NCI-H146 treated with DMSO at 0.1 percent for 48 hours (cell line): ENCODE data around the gene SSBP2.
"Not testable (repeated sequence)": the region's sequence is repeated elsewhere in the genome, so short reads cannot be mapped to it uniquely, and the experiment has no call there.

Experiments
- DNase-seq: peaks from one replicate; lab custom pipeline; 2025; ENCODE audit not compliant: unreplicated experiment; lab: John Stamatoyannopoulos, UW

Gene SSBP2

GRCh38 chr5:81450940-81451339 lies 300.0 kb downstream of the SSBP2 start:
- no peak for DNase-seq

- DNase-seq, result no peak
Observed at GRCh38 chr5:81435023-81435422, 315.9 kb downstream of the SSBP2 start.

- DNase-seq, result no peak
Observed at GRCh38 chr5:81429985-81430384, 320.9 kb downstream of the SSBP2 start.

GRCh38 chr5:81429363-81429762 lies 321.5 kb downstream of the SSBP2 start:
- no peak for DNase-seq

GRCh38 chr5:81428861-81429260 lies 322.0 kb downstream of the SSBP2 start:
- DNase-seq, result no peak

GRCh38 chr5:81428446-81428845 lies 322.5 kb downstream of the SSBP2 start:
- DNase-seq, result no peak

- DNase-seq, result no peak
Observed at GRCh38 chr5:81427566-81427965, 323.3 kb downstream of the SSBP2 start.

- no peak for DNase-seq
Observed at GRCh38 chr5:81426359-81427030, 324.4 kb downstream of the SSBP2 start.

GRCh38 chr5:81425569-81425968 lies 325.3 kb downstream of the SSBP2 start:
- no peak for DNase-seq

GRCh38 chr5:81424728-81425127 lies 326.2 kb downstream of the SSBP2 start:
- DNase-seq, result no peak

GRCh38 chr5:81422671-81423070 lies 328.2 kb downstream of the SSBP2 start:
- DNase-seq, result no peak

- no peak for DNase-seq
Observed at GRCh38 chr5:81420039-81420667, 330.7 kb downstream of the SSBP2 start.

GRCh38 chr5:81418606-81419005 lies 332.3 kb downstream of the SSBP2 start:
- no peak for DNase-seq

- no peak for DNase-seq
Observed at GRCh38 chr5:81417052-81417451, 333.8 kb downstream of the SSBP2 start.

- no peak for DNase-seq
Observed at GRCh38 chr5:81409896-81410295, 341.0 kb downstream of the SSBP2 start.

GRCh38 chr5:81409361-81409760 lies 341.5 kb downstream of the SSBP2 start:
- no peak for DNase-seq

- DNase-seq, result no peak
Observed at GRCh38 chr5:81408496-81408895, 342.4 kb downstream of the SSBP2 start.

GRCh38 chr5:81407811-81408210 lies 343.1 kb downstream of the SSBP2 start:
- DNase-seq, result not testable (repeated sequence)

- no peak for DNase-seq
Observed at GRCh38 chr5:81405126-81405891, 345.6 kb downstream of the SSBP2 start.

- no peak for DNase-seq
Observed at GRCh38 chr5:81402192-81402930, 348.5 kb downstream of the SSBP2 start.

GRCh38 chr5:81401266-81401665 lies 349.6 kb downstream of the SSBP2 start:
- no peak for DNase-seq
